Activated CD4-positive, alpha-beta T cell treated with anti-CD3 and anti-CD28 coated beads for 1 hour (primary cell): ENCODE measurements around the gene PCSK7.
"Not testable (repeated sequence)": the region's sequence is repeated elsewhere in the genome, so short reads cannot be mapped to it uniquely, and the experiment has no call there.

Experiments
- DNase-seq: peaks from one replicate; pipeline ENCODE4 v3.0.0-alpha.2; 2020

PCSK7 gene

GRCh38 chr11:117195761-117196160 is 36.1 kb downstream of the PCSK7 start:
- DNase-seq = no peak

- no peak for DNase-seq
Measured at GRCh38 chr11:117195258-117195657, 36.6 kb downstream of the PCSK7 start.

- DNase-seq = no peak
Measured at GRCh38 chr11:117194267-117194666, 37.6 kb downstream of the PCSK7 start.

GRCh38 chr11:117193130-117194020 is 38.5 kb downstream of the PCSK7 start:
- no peak for DNase-seq

- no peak for DNase-seq
Measured at GRCh38 chr11:117192401-117192875, 39.4 kb downstream of the PCSK7 start.

GRCh38 chr11:117191680-117192400 is 40.0 kb downstream of the PCSK7 start:
- DNase-seq = no peak

GRCh38 chr11:117189941-117190544 is 41.8 kb downstream of the PCSK7 start:
- DNase-seq = no peak

- DNase-seq = no peak
Measured at GRCh38 chr11:117189191-117189940, 42.5 kb downstream of the PCSK7 start.

GRCh38 chr11:117188620-117189081 is 43.2 kb downstream of the PCSK7 start:
- DNase-seq = no peak

- DNase-seq = no peak
Measured at GRCh38 chr11:117187799-117188481, 43.9 kb downstream of the PCSK7 start.

GRCh38 chr11:117187428-117187798 is 44.5 kb downstream of the PCSK7 start:
- DNase-seq = no peak

- no peak for DNase-seq
Measured at GRCh38 chr11:117187007-117187406, 44.9 kb downstream of the PCSK7 start.

GRCh38 chr11:117186431-117186761 is 45.5 kb downstream of the PCSK7 start:
- no peak for DNase-seq

- no peak for DNase-seq
Measured at GRCh38 chr11:117185736-117186430, 46.0 kb downstream of the PCSK7 start.

GRCh38 chr11:117183724-117184349 is 48.0 kb downstream of the PCSK7 start:
- DNase-seq = no peak

GRCh38 chr11:117183178-117183577 is 48.7 kb downstream of the PCSK7 start:
- not testable (repeated sequence) for DNase-seq

- no peak for DNase-seq
Measured at GRCh38 chr11:117182551-117182935, 49.3 kb downstream of the PCSK7 start.

GRCh38 chr11:117181586-117182550 is 50.0 kb downstream of the PCSK7 start:
- DNase-seq = no peak

GRCh38 chr11:117180661-117181585 is 51.0 kb downstream of the PCSK7 start:
- DNase-seq = no peak
